ENCODE results near the gene SOHLH1. TPM values are rescaled to one million over a fixed set of nuclear protein-coding genes. Genes with fewer than 3 reads are reported as not detected.

SOHLH1 gene
- total and polyA plus RNA-seq, 10 of the 15 experiments (the other 5 are each of a cell fraction or from before 2014, with no cell fraction given): not detected

DNA sequence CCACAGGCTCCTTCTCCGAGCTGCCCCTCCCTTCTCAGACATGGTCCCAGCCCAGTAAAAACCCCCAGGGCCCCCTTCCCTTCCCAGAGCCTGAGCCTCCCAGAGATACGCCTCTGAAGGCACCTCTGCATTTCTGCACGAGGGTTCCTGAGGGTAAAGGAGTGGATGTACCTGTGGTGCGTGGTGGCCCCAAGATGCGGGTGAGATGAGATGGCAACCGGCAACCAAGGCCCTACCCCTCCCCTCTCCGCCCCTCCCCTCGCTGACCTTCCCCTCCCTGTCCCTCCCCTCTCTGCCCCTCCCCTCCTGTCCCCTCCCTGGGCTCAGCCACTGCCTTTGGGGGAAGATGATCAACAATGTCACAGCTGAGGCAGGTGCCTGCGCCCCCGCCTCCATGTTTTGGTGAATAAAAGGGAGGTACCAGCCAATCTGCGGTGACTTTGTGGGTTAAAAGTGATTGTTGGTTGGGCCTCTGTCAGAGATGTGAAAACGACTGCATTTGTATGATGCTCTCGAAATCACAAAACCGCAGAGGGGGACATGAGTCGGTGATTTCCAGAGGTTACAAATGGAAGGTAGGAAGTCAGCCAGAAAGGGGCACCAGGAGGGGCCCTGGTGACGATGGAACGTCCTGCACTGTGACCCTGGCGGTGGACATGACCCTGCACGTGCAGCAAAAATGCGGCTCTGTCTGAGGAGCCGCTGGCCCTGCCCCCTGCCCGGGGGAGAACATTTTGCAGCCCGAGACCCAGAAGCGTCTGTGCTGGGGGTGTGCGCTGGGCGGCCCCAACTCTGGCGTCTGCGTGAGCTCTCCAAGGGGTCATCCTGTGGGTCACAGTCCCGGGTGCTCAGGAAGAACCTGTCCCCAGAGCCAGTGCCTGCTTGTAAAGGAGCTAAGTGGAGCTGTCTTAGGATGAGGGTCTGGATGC, 32.5 kb downstream of the SOHLH1 start (continued):
- TF ChIP-seq BHLHE40 (IDR thresholded peaks at IDR 0.05; ENCODE audit: borderline replicate concordance in 1 of 2, low read depth in 2 of 2, low read length in 1 of 2) (no peak), SIX5 (IDR thresholded peaks at IDR 0.05; ENCODE audit: low read depth, low read length, severe bottlenecking) (no peak), STAT1 (conservative IDR thresholded peaks at IDR 0.05) (no peak), HDGF (IDR thresholded peaks at IDR 0.05) (no peak)
- TF ChIP-seq, protein P1, sequence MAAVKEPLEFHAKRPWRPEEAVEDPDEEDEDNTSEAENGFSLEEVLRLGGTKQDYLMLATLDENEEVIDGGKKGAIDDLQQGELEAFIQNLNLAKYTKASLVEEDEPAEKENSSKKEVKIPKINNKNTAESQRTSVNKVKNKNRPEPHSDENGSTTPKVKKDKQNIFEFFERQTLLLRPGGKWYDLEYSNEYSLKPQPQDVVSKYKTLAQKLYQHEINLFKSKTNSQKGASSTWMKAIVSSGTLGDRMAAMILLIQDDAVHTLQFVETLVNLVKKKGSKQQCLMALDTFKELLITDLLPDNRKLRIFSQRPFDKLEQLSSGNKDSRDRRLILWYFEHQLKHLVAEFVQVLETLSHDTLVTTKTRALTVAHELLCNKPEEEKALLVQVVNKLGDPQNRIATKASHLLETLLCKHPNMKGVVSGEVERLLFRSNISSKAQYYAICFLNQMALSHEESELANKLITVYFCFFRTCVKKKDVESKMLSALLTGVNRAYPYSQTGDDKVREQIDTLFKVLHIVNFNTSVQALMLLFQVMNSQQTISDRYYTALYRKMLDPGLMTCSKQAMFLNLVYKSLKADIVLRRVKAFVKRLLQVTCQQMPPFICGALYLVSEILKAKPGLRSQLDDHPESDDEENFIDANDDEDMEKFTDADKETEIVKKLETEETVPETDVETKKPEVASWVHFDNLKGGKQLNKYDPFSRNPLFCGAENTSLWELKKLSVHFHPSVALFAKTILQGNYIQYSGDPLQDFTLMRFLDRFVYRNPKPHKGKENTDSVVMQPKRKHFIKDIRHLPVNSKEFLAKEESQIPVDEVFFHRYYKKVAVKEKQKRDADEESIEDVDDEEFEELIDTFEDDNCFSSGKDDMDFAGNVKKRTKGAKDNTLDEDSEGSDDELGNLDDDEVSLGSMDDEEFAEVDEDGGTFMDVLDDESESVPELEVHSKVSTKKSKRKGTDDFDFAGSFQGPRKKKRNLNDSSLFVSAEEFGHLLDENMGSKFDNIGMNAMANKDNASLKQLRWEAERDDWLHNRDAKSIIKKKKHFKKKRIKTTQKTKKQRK (IDR thresholded peaks at IDR 0.05; ENCODE audit: low read depth, low read length): no peak

DNA sequence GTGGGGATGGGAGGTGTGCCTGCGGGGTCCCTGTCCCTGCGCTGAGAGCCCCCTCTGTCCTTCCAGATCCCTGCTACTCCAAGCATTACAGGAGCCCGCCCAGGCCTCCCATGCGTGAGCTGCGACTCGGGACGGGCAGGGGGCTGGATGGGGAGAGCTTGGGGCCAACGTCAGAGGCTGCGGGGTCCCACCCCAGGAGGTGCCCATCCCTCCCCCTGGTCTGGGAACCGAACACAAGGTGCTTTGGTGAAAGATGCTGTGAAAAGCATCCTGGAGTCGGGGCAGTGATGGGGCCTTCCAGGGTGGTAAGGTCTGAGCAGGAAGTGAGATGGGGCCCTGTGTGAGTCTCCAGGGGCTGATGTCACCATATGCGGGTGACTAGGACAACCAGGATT, 33.5 kb downstream of the SOHLH1 start:
- Histone ChIP-seq H3K4me3 (no peak overlapping the region), H3K4me1 (ENCODE audit: control insufficient read depth, insufficient read depth, low read length) (no peaks in the 10 kb centered on the region), H3K9me3 (replicated peaks; ENCODE audit: control insufficient read depth, insufficient read depth, low read length) (no peaks in the 10 kb centered on the region), H2AFZ (ENCODE audit: control insufficient read depth, low read depth, low read length) (no peak overlapping the region), H3K79me2 (ENCODE audit: control insufficient read depth, insufficient read depth, low read length) (no peaks in the 10 kb centered on the region), H3K4me2 (ENCODE audit: control insufficient read depth, insufficient read depth) (no peak overlapping the region), H3K27ac (ENCODE audit: control insufficient read depth, insufficient read depth) (no peak overlapping the region), H4K20me1 (ENCODE audit: control insufficient read depth, insufficient read depth) (no peaks in the 10 kb centered on the region), H3K36me3 (ENCODE audit: control insufficient read depth in 2 of 2, insufficient read depth in 2 of 2, low read length in 1 of 2) (no peaks in the 10 kb centered on the region), H3K27me3 (replicated peaks in 1 of 2; ENCODE audit: control insufficient read depth in 2 of 2, insufficient read depth in 2 of 2, low read length in 1 of 2) (no peaks in the 10 kb centered on the region), H3K9ac (ENCODE audit: control insufficient read depth, insufficient read depth, low read length) (no peak overlapping the region)
- ChIA-PET POLR2A (no interaction called here), RAD21 (ENCODE audit: unreplicated experiment) (no interaction called here), CTCF (no interaction called here), SMC1A (ENCODE audit: uncharacterized antibody, unreplicated experiment) (no interaction called here)
- WGBS (ENCODE audit: insufficient coverage, insufficient replicate concordance, low lambda C conversion rate, missing lambda C conversion rate): 37% methylated on average over 12 of the region's 12 CpGs
- no TSS peak for BruUV-seq (replicated peaks)
- DNase-seq (ENCODE audit: low read depth, low spot score) (no peak), FAIRE-seq (no peak), ATAC-seq (no peak)
- in situ Hi-C loops (cut with MboI): no loop called here
- intact Hi-C loops (cut with micrococcal nuclease; ENCODE audit: unreplicated experiment): no loop called here
- TF ChIP-seq RB1 (IDR thresholded peaks at IDR 0.05; ENCODE audit: borderline replicate concordance): no peak
- TF ChIP-seq, protein P2, sequence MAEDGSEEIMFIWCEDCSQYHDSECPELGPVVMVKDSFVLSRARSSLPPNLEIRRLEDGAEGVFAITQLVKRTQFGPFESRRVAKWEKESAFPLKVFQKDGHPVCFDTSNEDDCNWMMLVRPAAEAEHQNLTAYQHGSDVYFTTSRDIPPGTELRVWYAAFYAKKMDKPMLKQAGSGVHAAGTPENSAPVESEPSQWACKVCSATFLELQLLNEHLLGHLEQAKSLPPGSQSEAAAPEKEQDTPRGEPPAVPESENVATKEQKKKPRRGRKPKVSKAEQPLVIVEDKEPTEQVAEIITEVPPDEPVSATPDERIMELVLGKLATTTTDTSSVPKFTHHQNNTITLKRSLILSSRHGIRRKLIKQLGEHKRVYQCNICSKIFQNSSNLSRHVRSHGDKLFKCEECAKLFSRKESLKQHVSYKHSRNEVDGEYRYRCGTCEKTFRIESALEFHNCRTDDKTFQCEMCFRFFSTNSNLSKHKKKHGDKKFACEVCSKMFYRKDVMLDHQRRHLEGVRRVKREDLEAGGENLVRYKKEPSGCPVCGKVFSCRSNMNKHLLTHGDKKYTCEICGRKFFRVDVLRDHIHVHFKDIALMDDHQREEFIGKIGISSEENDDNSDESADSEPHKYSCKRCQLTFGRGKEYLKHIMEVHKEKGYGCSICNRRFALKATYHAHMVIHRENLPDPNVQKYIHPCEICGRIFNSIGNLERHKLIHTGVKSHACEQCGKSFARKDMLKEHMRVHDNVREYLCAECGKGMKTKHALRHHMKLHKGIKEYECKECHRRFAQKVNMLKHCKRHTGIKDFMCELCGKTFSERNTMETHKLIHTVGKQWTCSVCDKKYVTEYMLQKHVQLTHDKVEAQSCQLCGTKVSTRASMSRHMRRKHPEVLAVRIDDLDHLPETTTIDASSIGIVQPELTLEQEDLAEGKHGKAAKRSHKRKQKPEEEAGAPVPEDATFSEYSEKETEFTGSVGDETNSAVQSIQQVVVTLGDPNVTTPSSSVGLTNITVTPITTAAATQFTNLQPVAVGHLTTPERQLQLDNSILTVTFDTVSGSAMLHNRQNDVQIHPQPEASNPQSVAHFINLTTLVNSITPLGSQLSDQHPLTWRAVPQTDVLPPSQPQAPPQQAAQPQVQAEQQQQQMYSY (CRISPR knock-in tag; IDR thresholded peaks at IDR 0.05): no peak
- no peak for TF ChIP-seq POU2F2 (IDR thresholded peaks at IDR 0.05; ENCODE audit: borderline replicate concordance, low read depth, low read length)
- TF ChIP-seq RELA (IDR thresholded peaks at IDR 0.05; ENCODE audit: borderline replicate concordance, partially characterized antibody): no peak
- TF ChIP-seq SMAD1 (IDR thresholded peaks at IDR 0.05; ENCODE audit: low read depth, partially characterized antibody): no peak
- TF ChIP-seq MEF2B (IDR thresholded peaks at IDR 0.05; ENCODE audit: partially characterized antibody, poor library complexity, severe bottlenecking): no peak
- no peak for TF ChIP-seq IKZF2 (IDR thresholded peaks at IDR 0.05)
- TF ChIP-seq CEBPB (IDR thresholded peaks at IDR 0.05; ENCODE audit: borderline replicate concordance in 1 of 2, low read depth in 2 of 2, low read length in 2 of 2): no peak
- TF ChIP-seq DPF2 (IDR thresholded peaks at IDR 0.05): no peak

All from GM12878 (cell line).